GM21367 (cell line): Measurements from ENCODE around the gene PJVK.
A peak's percentile ranks its signal among the peaks of the same experiment; 100 is the strongest.
"Not testable (repeated sequence)": the region's sequence is repeated elsewhere in the genome, so short reads cannot be mapped to it uniquely, and the experiment has no call there.

Experiments used
- ATAC-seq: cut with Tn5 transposase; IDR thresholded peaks from one replicate; pipeline ENCODE4 v1.9.1; 2021; ENCODE audit not compliant: unreplicated experiment

Gene PJVK

GRCh38 chr2:178428396-178428806 lies 22.8 kb upstream of the PJVK start:
- ATAC-seq: no peak

GRCh38 chr2:178429336-178429735 lies 21.8 kb upstream of the PJVK start:
- no peak for ATAC-seq

GRCh38 chr2:178436662-178437061 lies 14.5 kb upstream of the PJVK start:
- no peak for ATAC-seq

- ATAC-seq: no peak
These were observed 9.8 kb upstream of the PJVK start for GRCh38 chr2:178441426-178441825.

- ATAC-seq: no peak
These were observed 2.1 kb upstream of the PJVK start for GRCh38 chr2:178448968-178449661.

GRCh38 chr2:178449700-178450523 lies 1.3 kb upstream of the PJVK start:
- peak; percentile 6 for ATAC-seq

GRCh38 chr2:178450524-178450773 lies 729 bp upstream of the PJVK start:
- ATAC-seq: peak; percentile 42

GRCh38 chr2:178452334-178452733 lies 1.2 kb downstream of the PJVK start:
- ATAC-seq: no peak

- no peak for ATAC-seq
These were observed 1.7 kb downstream of the PJVK start for GRCh38 chr2:178452870-178453269.

- ATAC-seq: no peak
These were observed 4.8 kb downstream of the PJVK start for GRCh38 chr2:178455947-178456346.

- no peak for ATAC-seq
These were observed 6.3 kb downstream of the PJVK start for GRCh38 chr2:178457390-178457886.

GRCh38 chr2:178469219-178469849 lies 18.2 kb downstream of the PJVK start:
- no peak for ATAC-seq

- not testable (repeated sequence) for ATAC-seq
These were observed 20.1 kb downstream of the PJVK start for GRCh38 chr2:178471313-178471712.

- ATAC-seq: no peak
These were observed 22.2 kb downstream of the PJVK start for GRCh38 chr2:178473373-178473772.

GRCh38 chr2:178473931-178474330 lies 22.8 kb downstream of the PJVK start:
- no peak for ATAC-seq

GRCh38 chr2:178474560-178474959 lies 23.4 kb downstream of the PJVK start:
- no peak for ATAC-seq

- ATAC-seq: no peak
These were observed 25.3 kb downstream of the PJVK start for GRCh38 chr2:178476477-178476876.

- ATAC-seq: no peak
These were observed 26.4 kb downstream of the PJVK start for GRCh38 chr2:178477443-178478129.

- ATAC-seq: no peak
These were observed 26.9 kb downstream of the PJVK start for GRCh38 chr2:178478130-178478438.

GRCh38 chr2:178478439-178479274 lies 27.5 kb downstream of the PJVK start, which contains the start of gene FKBP7:
FKBP7 (minus strand) TSS chr2:178478600; CDS start chr2:178478499, 101 bp downstream.
- ATAC-seq: peak; percentile 37

- no peak for ATAC-seq
These were observed 28.1 kb downstream of the PJVK start for GRCh38 chr2:178479275-178479616.
